ENCODE measurements around the gene CEBPA.

Gene CEBPA

GRCh38 chr19:33283589-33283988 lies 18.7 kb downstream of the CEBPA start:
- DNase-seq: no peak
- Histone ChIP-seq H3K4me1 (no peaks in the 10 kb centered on the region), H3K9me3 (no peaks in the 10 kb centered on the region), H3K4me3 (ENCODE audit: low read depth, low read length) (no peak overlapping the region), H3K27me3 (no peaks in the 10 kb centered on the region), H3K36me3 (no peaks in the 10 kb centered on the region)
- TF ChIP-seq CTCF (IDR thresholded peaks at IDR 0.05; ENCODE audit: low read depth, low read length): no peak

- no peak for TF ChIP-seq CTCF (IDR thresholded peaks at IDR 0.05; ENCODE audit: low read depth, low read length)
- DNase-seq: no peak
Measured at GRCh38 chr19:33282036-33282671, 20.2 kb downstream of the CEBPA start.

GRCh38 chr19:33281296-33281926 lies 20.9 kb downstream of the CEBPA start:
- H3K4me3 ChIP-seq (ENCODE audit: low read depth, low read length): no peak overlapping the region
- no peaks in the 10 kb centered on the region for H3K4me1 ChIP-seq
- no peak for TF ChIP-seq CTCF (IDR thresholded peaks at IDR 0.05; ENCODE audit: low read depth, low read length)
- no peaks in the 10 kb centered on the region for H3K36me3 ChIP-seq
- DNase-seq: no peak
- H3K9me3 ChIP-seq: no peaks in the 10 kb centered on the region
- H3K27me3 ChIP-seq: no peaks in the 10 kb centered on the region

More at GRCh38 chr19:33282036-33282671, 20.2 kb downstream of the CEBPA start:
- H3K36me3 ChIP-seq: no peaks in the 10 kb centered on the region
- no peaks in the 10 kb centered on the region for H3K4me1 ChIP-seq
- no peaks in the 10 kb centered on the region for H3K27me3 ChIP-seq
- no peak overlapping the region for H3K4me3 ChIP-seq (ENCODE audit: low read depth, low read length)
- H3K9me3 ChIP-seq: no peaks in the 10 kb centered on the region

GRCh38 chr19:33280351-33280921 lies 21.9 kb downstream of the CEBPA start:
- Histone ChIP-seq H3K27me3 (no peaks in the 10 kb centered on the region), H3K4me1 (no peaks in the 10 kb centered on the region), H3K9me3 (no peaks in the 10 kb centered on the region), H3K36me3 (no peaks in the 10 kb centered on the region), H3K4me3 (ENCODE audit: low read depth, low read length) (no peak overlapping the region)
- no peak for TF ChIP-seq CTCF (IDR thresholded peaks at IDR 0.05; ENCODE audit: low read depth, low read length)
- no peak for DNase-seq

- no peak for DNase-seq
- H3K36me3 ChIP-seq: no peaks in the 10 kb centered on the region
- no peaks in the 10 kb centered on the region for H3K9me3 ChIP-seq
- TF ChIP-seq CTCF (IDR thresholded peaks at IDR 0.05; ENCODE audit: low read depth, low read length): no peak
- no peaks in the 10 kb centered on the region for H3K4me1 ChIP-seq
- no peak overlapping the region for H3K4me3 ChIP-seq (ENCODE audit: low read depth, low read length)
- H3K27me3 ChIP-seq: no peaks in the 10 kb centered on the region
Measured at GRCh38 chr19:33279430-33280350, 22.6 kb downstream of the CEBPA start.

Measured in BE2C (cell line).